PC-3 (cell line): ENCODE measurements around the gene PRSS38.
"Not testable (repeated sequence)": the region's sequence is repeated elsewhere in the genome, so short reads cannot be mapped to it uniquely, and the experiment has no call there.

Source experiments
- EZH2 ChIP-seq: fragments of 300-600 bp; sonication (generic); IDR thresholded peaks from one replicate; pipeline ENCODE4 v1.6.1; 2017; ENCODE audit warnings: antibody characterized with exemption, mild to moderate bottlenecking, low read length; ENCODE audit not compliant: unreplicated experiment
- EZH2phosphoT487 ChIP-seq: fragments of 300-600 bp; sonication (generic); IDR thresholded peaks from 2 replicates; pipeline ENCODE4 v1.6.1; 2018; ENCODE audit warnings: mild to moderate bottlenecking, antibody characterized with exemption, low read length, borderline replicate concordance
- TF ChIP-seq, protein P1 (sequence below): fragments of 300-600 bp; sonication (generic); conservative IDR thresholded peaks from 2 replicates; pipeline ENCODE4 v1.5.1; 2017; ENCODE audit warnings: antibody characterized with exemption, low read depth, mild to moderate bottlenecking, low read length

DNA sequence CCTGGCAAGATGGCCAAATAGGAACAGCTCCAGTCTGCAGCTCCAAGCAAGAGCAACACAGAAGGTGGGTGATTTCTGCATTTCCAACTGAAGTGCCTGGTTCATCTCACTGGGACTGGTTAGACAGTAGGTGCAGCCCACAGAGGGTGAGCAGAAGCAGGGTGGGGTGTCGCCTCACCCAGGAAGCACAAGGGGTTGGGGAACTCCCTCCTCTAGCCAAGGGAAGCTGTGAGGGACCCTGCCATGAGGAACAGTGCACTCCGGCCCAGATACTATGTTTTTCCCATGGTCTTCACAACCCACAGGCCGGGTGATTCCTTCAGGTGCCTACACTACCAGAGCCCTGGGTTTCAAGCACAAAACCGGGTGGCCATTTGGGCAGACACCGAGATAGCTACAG lies 56.4 kb downstream of the PRSS38 start:
- TF ChIP-seq, protein P1, sequence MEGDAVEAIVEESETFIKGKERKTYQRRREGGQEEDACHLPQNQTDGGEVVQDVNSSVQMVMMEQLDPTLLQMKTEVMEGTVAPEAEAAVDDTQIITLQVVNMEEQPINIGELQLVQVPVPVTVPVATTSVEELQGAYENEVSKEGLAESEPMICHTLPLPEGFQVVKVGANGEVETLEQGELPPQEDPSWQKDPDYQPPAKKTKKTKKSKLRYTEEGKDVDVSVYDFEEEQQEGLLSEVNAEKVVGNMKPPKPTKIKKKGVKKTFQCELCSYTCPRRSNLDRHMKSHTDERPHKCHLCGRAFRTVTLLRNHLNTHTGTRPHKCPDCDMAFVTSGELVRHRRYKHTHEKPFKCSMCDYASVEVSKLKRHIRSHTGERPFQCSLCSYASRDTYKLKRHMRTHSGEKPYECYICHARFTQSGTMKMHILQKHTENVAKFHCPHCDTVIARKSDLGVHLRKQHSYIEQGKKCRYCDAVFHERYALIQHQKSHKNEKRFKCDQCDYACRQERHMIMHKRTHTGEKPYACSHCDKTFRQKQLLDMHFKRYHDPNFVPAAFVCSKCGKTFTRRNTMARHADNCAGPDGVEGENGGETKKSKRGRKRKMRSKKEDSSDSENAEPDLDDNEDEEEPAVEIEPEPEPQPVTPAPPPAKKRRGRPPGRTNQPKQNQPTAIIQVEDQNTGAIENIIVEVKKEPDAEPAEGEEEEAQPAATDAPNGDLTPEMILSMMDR = not testable (repeated sequence)
- not testable (repeated sequence) for TF ChIP-seq EZH2, EZH2phosphoT487
